CD4-positive, alpha-beta T cell (primary cell): ENCODE measurements around the gene ANKRD6. TPM values are rescaled to one million over a fixed set of nuclear protein-coding genes. Genes with fewer than 3 reads are reported as not detected.
A peak's percentile ranks its signal among the peaks of the same experiment; 100 is the strongest.

Source experiments
- ATAC-seq: fragments of 200-7000 bp; cut with Tn5 transposase; one replicate; pipeline ENCODE4 v1.10.0; 2022; ENCODE audit warnings: mild to moderate bottlenecking; ENCODE audit not compliant: poor library complexity
- CTCF ChIA-PET: fragments of 350-600 bp; sonication (Branson Sonifier 250); formaldehyde crosslinking; loops from one replicate; lab custom pipeline; 2021; ENCODE audit warnings: antibody characterized with exemption, inconsistent platforms; lab: Charles Lee
- POLR2A ChIA-PET: fragments of 350-600 bp; sonication (Branson Sonifier 250); formaldehyde crosslinking; loops from one replicate; lab custom pipeline; 2021; ENCODE audit warnings: antibody characterized with exemption, inconsistent platforms; lab: Charles Lee
- DNase-seq, 14 experiments: peaks; one replicate each; pipeline ENCODE4 v3.0.0-alpha.2; 2013 to 2020; ENCODE audit warnings: mixed read lengths in 2 of 14
- H3K27ac ChIP-seq, 2 donors: one replicate each; pipeline versions ENCODE4 v1.5.1 to v1.7.0; 2013; ENCODE audit warnings: low read length in 2 of 2, low read depth in 1 of 2, mild to moderate bottlenecking in 1 of 2
- H3K27me3 ChIP-seq, 2 experiments: 1 replicate in 1 of 2; 2 replicates in 1 of 2; pipeline versions ENCODE4 v1.6.1 to v1.7.0; 2013; ENCODE audit warnings: low read length in 2 of 2, control low read depth in 1 of 2, mild to moderate bottlenecking in 1 of 2, moderate library complexity in 1 of 2; ENCODE audit not compliant: insufficient read depth in 2 of 2, control insufficient read depth in 1 of 2
- H3K36me3 ChIP-seq: one replicate; pipeline ENCODE4 v1.6.1; 2013; ENCODE audit warnings: low read length, control low read depth; ENCODE audit not compliant: insufficient read depth
- H3K4me1 ChIP-seq: one replicate; pipeline ENCODE4 v1.6.1; 2013; ENCODE audit warnings: low read length, control low read depth; ENCODE audit not compliant: insufficient read depth
- H3K4me3 ChIP-seq: one replicate; pipeline ENCODE4 v1.5.1; 2013; ENCODE audit warnings: mild to moderate bottlenecking, low read length, moderate library complexity
- H3K9me3 ChIP-seq, 2 experiments: 1 replicate in 1 of 2; 2 replicates in 1 of 2; pipeline versions ENCODE4 v1.6.1 to v1.7.0; 2013; ENCODE audit warnings: low read length in 2 of 2, mild to moderate bottlenecking in 2 of 2, control low read depth in 1 of 2, moderate library complexity in 1 of 2; ENCODE audit not compliant: control insufficient read depth in 1 of 2, insufficient read depth in 1 of 2
- H3K27ac Mint-ChIP-seq: one replicate; pipeline ENCODE4 v1.8.0; 2020; ENCODE audit warnings: mixed read lengths
- H3K27me3 Mint-ChIP-seq: one replicate; pipeline ENCODE4 v1.8.0; 2021; ENCODE audit warnings: mixed read lengths
- H3K36me3 Mint-ChIP-seq: one replicate; pipeline ENCODE4 v1.8.0; 2021; ENCODE audit warnings: low read depth, mixed read lengths
- H3K4me1 Mint-ChIP-seq: one replicate; pipeline ENCODE4 v1.8.0; 2021; ENCODE audit warnings: low read depth, mixed read lengths
- H3K4me3 Mint-ChIP-seq: one replicate; pipeline ENCODE4 v1.8.0; 2020; ENCODE audit warnings: mild to moderate bottlenecking, mixed read lengths
- H3K9me3 Mint-ChIP-seq: one replicate; pipeline ENCODE4 v1.8.0; 2020; ENCODE audit warnings: mixed read lengths
- CTCF ChIP-seq: fragments of 200-600 bp; IDR thresholded peaks from one replicate; pipeline ENCODE4 v1.8.0; 2022; ENCODE audit warnings: antibody characterized with exemption, mild to moderate bottlenecking
- intact Hi-C, 2 experiments: fragments of 100-400 bp; cut with DNase I in 1 of 2; cut with micrococcal nuclease in 1 of 2; formaldehyde crosslinking; loops; one replicate each; pipeline versions ENCODE4 v1.15.1 to v1.9.0; 2023 to 2025; cut with DNase I, micrococcal nuclease
- total RNA-seq, 174 experiments: library from RNA in 2 of 174; stranded (reverse) in 2 of 174; gene quantifications; one replicate each; pipeline ENCODE4 v1.2.3 and lab custom pipeline; 2021 to 2026

The ANKRD6 gene
- total RNA-seq, 2 experiments from 2014 or later = 3.8 to 4.8 TPM

DNA sequence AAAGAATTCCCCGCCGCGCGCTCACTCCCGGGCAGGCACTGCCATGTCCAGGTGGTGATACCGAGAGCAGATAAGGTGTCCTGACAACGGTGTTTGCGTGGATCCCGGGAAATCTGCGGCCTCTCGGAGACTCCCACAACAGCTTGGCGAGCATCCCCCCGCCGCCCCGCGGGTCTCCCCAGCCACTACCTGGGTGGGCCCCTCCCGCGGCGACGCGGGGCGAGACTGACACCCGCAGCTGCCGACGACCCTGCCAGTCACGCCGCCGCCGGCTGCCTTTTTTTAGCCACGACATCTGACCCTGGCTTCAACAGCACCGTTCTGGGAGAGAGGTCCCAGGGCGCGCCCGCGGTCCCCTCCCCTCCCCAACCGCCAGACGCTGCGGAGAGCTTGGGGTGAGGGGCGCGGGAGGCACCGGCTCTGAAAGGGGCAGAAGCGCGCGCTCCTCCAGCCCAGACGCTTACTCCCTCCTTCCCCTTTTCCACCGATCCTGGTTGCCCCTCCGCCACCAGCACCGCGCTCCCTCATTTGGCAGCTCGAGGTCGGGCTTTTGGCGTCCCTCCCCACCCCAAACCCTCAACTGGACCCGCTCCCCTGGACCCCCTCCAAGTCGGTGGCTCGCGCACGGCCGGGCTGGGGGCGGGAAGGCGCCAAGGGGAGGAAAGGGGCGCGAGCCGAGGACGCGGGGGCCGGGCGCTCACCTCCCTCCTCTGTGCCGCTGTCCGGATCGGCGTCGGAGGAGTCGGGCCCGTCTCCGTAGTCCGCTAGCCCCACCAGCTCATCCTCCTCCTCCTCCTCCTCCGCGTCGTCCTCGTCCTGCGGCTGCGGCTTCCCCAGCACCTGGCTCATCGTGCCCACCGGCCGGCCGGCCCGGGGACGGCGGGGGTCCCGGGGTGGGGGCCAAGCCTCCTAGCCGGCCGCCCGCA, 21.5 kb upstream of the ANKRD6 start:
- Mint-ChIP-seq H3K9me3 (no peaks in the 10 kb centered on the region), H3K27ac (peak overlapping the region; percentile 47), H3K36me3 (peaks cover 5% of the 10 kb centered on the region), H3K27me3 (peaks cover 11% of the 10 kb centered on the region), H3K4me3 (peak overlapping the region; percentile 90), H3K4me1 (peaks cover 14% of the 10 kb centered on the region)
- ATAC-seq (peak; percentile 42), DNase-seq (peak in 10 of 14 experiments; percentile 2 to 54 (median 19))
- Histone ChIP-seq H3K9me3 (no peaks in the 10 kb centered on the region), H3K27me3 (peaks cover 0 to 4% of the 10 kb centered on the region in 2 experiments), H3K4me1 (peaks cover 20% of the 10 kb centered on the region), H3K36me3 (no peaks in the 10 kb centered on the region), H3K27ac (no peak overlapping the region), H3K4me3 (peak overlapping the region; percentile 72)
- TF ChIP-seq CTCF = no peak
- ChIA-PET CTCF (no interaction called here), POLR2A (interaction anchor here (0.7 to 2.8 kb wide), 8 partner anchors 12 to 448 kb away, joined by 3 to 18 read pairs (median 4); partner anchors contain the start of genes PNRC1, RNGTT and UBE2J1)
- intact Hi-C loops = loop anchor here (5.0 kb wide), 2 partner anchors 34 to 64 kb away; no protein-coding TSS in a partner anchor

- ChIA-PET CTCF (interaction anchor here (1.0 kb wide), 1 partner anchor 37 kb away, joined by 3 read pairs; no protein-coding TSS in a partner anchor), POLR2A (interaction anchor here (0.7 to 2.8 kb wide), 10 partner anchors 11 to 449 kb away, joined by 3 to 18 read pairs (median 4); partner anchors contain the start of genes PNRC1, RNGTT and UBE2J1)
- Mint-ChIP-seq H3K9me3 (no peaks in the 10 kb centered on the region), H3K4me1 (peaks cover 14% of the 10 kb centered on the region), H3K4me3 (peak within 1 kb of the TSS; percentile 100), H3K36me3 (peaks cover 5% of the 10 kb centered on the region), H3K27ac (peak within 1 kb of the TSS; percentile 78), H3K27me3 (peaks cover 15% of the 10 kb centered on the region)
- peak within 1 kb of the TSS; percentile 72 for H3K4me3 ChIP-seq
- TF ChIP-seq CTCF = no peak
- no peak within 1 kb of the TSS for H3K27ac ChIP-seq
- H3K27me3 ChIP-seq = peaks cover 0 to 4% of the 10 kb centered on the region in 2 experiments
- peaks cover 20% of the 10 kb centered on the region for H3K4me1 ChIP-seq
- ATAC-seq (peak; percentile 79), DNase-seq (peak in 13 of 14 experiments; percentile 29 to 85 (median 58))
- intact Hi-C loops = loop anchor here (5.0 kb wide), 2 partner anchors 35 to 65 kb away; no protein-coding TSS in a partner anchor
- no peaks in the 10 kb centered on the region for H3K36me3 ChIP-seq
- H3K9me3 ChIP-seq = no peaks in the 10 kb centered on the region
Observed at GRCh38 chr6:89412071-89413005, 20.6 kb upstream of the ANKRD6 start, which contains the start of gene RRAGD. Gene RRAGD (minus strand): TSS chr6:89412273. CDS start chr6:89411993, 280 bp downstream.
